DND-41 (cell line): ENCODE data around the gene ADAMTS19.

ENCODE experiments used
- ATAC-seq: fragments of 200-7000 bp; cut with Tn5 transposase; 3 replicates; pipeline ENCODE4 v1.9.1; 2021; ENCODE audit warnings: low read depth; ENCODE audit not compliant: insufficient read depth
- DNase-seq: peaks from one replicate; pipeline ENCODE4 v3.0.0-alpha.2; 2020
- H2AFZ ChIP-seq: 2 replicates; pipeline ENCODE4 v1.6.0; 2012; ENCODE audit warnings: low read depth, low read length
- H3K27ac ChIP-seq: 2 replicates; pipeline ENCODE4 v1.5.1; 2012; ENCODE audit warnings: low read length, inconsistent platforms
- H3K27me3 ChIP-seq: fragments of 200-600 bp; sonication (generic); 2 replicates; pipeline ENCODE4 v1.6.0; 2012; ENCODE audit warnings: low read length, mild to moderate bottlenecking, inconsistent platforms; ENCODE audit not compliant: insufficient read depth, poor library complexity
- H3K36me3 ChIP-seq: 2 replicates; pipeline ENCODE4 v1.5.1; 2012; ENCODE audit warnings: low read length, inconsistent platforms; ENCODE audit not compliant: insufficient read depth
- H3K4me1 ChIP-seq: 2 replicates; pipeline ENCODE4 v1.5.1; 2012; ENCODE audit warnings: mild to moderate bottlenecking, low read length; ENCODE audit not compliant: insufficient read depth
- H3K4me2 ChIP-seq: 2 replicates; pipeline ENCODE4 v1.6.0; 2012; ENCODE audit warnings: mild to moderate bottlenecking, moderate library complexity, low read length, inconsistent platforms; ENCODE audit not compliant: insufficient read depth
- H3K4me3 ChIP-seq, 2 experiments: fragments of 200-600 bp in 1 of 2; shearing (Covaris generic) in 1 of 2; 2 replicates each; pipeline ENCODE4 v1.5.1; 2012 to 2016; ENCODE audit warnings: inconsistent platforms in 2 of 2, low read length in 2 of 2, mild to moderate bottlenecking in 2 of 2, low read depth in 1 of 2, moderate library complexity in 1 of 2
- H3K79me2 ChIP-seq: 2 replicates; pipeline ENCODE4 v1.6.0; 2012; ENCODE audit warnings: low read length, inconsistent platforms; ENCODE audit not compliant: insufficient read depth
- H3K9ac ChIP-seq: 2 replicates; pipeline ENCODE4 v1.6.0; 2012; ENCODE audit warnings: low read depth, mild to moderate bottlenecking, inconsistent platforms, low read length, moderate library complexity
- H3K9me3 ChIP-seq: 2 replicates; pipeline ENCODE4 v1.5.1; 2012; ENCODE audit warnings: low read length, moderate library complexity, mild to moderate bottlenecking, inconsistent platforms; ENCODE audit not compliant: insufficient read depth, severe bottlenecking
- H4K20me1 ChIP-seq: 2 replicates; pipeline ENCODE4 v1.6.0; 2012; ENCODE audit warnings: low read length; ENCODE audit not compliant: insufficient read depth
- EZH2 ChIP-seq: IDR thresholded peaks from 3 replicates; pipeline ENCODE4 v1.6.1; 2012; ENCODE audit warnings: borderline replicate concordance, low read depth, mild to moderate bottlenecking, moderate library complexity, low read length, inconsistent platforms; ENCODE audit not compliant: severe bottlenecking
- TF ChIP-seq, protein P1 (sequence below): IDR thresholded peaks from 2 replicates; pipeline ENCODE4 v1.5.1; 2012; ENCODE audit warnings: borderline replicate concordance, low read length, moderate library complexity, mild to moderate bottlenecking; ENCODE audit not compliant: poor library complexity, severe bottlenecking; ENCODE audit errors: extremely low read depth

Gene ADAMTS19

DNA sequence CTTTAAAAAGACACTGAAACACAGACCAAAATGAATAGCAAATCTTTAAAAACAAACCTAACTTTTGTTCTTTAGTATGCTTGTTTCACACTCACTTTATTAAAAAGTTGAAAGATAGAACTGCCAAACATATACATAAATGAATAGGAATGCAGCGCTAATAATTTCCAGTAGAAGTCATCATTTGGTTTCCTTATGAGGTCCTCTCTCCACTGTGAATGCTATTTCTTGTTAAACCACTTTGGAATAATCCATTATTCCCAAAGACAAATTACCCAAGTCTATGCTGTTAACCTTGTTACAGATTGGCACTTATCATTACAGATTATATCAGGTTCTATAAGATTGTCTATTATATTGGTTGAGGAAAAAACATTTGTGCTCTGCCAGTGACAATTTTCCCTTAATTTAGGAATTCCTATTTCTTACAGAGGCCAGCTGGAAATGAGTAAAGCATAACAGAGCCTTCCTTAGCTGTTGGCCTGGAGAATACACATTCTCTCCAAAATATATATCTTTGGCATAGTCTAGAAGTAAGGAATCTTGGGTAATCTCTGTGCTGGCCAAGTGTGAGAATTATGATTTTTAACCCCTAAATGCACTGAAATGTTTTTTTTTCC lies 258.5 kb downstream of the ADAMTS19 start:
- Histone ChIP-seq H3K4me2 (no peak overlapping the region), H3K79me2 (no peaks in the 10 kb centered on the region), H3K27ac (no peak overlapping the region), H3K27me3 (no peaks in the 10 kb centered on the region), H3K9me3 (no peaks in the 10 kb centered on the region), H2AFZ (no peak overlapping the region), H3K36me3 (no peaks in the 10 kb centered on the region), H3K9ac (no peak overlapping the region), H3K4me1 (no peaks in the 10 kb centered on the region), H3K4me3 (no peak overlapping the region), H4K20me1 (no peaks in the 10 kb centered on the region)
- no peak for DNase-seq
- no peak for ATAC-seq
- no peak for TF ChIP-seq EZH2
- TF ChIP-seq, protein P1, sequence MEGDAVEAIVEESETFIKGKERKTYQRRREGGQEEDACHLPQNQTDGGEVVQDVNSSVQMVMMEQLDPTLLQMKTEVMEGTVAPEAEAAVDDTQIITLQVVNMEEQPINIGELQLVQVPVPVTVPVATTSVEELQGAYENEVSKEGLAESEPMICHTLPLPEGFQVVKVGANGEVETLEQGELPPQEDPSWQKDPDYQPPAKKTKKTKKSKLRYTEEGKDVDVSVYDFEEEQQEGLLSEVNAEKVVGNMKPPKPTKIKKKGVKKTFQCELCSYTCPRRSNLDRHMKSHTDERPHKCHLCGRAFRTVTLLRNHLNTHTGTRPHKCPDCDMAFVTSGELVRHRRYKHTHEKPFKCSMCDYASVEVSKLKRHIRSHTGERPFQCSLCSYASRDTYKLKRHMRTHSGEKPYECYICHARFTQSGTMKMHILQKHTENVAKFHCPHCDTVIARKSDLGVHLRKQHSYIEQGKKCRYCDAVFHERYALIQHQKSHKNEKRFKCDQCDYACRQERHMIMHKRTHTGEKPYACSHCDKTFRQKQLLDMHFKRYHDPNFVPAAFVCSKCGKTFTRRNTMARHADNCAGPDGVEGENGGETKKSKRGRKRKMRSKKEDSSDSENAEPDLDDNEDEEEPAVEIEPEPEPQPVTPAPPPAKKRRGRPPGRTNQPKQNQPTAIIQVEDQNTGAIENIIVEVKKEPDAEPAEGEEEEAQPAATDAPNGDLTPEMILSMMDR, result no peak

DNA sequence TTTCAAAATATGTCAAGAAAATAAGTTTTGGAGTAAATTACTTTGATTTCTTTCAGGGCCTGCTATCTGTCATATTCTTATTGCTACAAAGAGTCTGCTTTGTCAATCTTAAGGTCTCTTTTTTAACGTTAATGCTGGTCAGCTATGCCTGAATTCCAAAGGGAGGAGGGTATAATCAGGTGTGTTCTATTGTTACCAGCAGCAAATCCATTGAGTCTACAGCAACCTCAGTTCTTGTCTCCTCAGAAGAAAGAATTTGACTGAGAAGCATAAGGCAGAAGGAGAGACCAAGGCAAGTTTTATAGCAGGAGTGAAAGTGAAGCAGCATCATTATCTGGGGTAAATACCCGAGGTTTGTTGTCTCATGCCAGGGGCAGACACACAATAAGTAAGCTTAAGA lies 264.1 kb downstream of the ADAMTS19 start:
- Histone ChIP-seq H3K4me3 (no peak overlapping the region), H3K27ac (no peak overlapping the region), H3K9ac (no peak overlapping the region), H4K20me1 (no peaks in the 10 kb centered on the region), H2AFZ (no peak overlapping the region), H3K79me2 (no peaks in the 10 kb centered on the region), H3K36me3 (no peaks in the 10 kb centered on the region), H3K4me1 (no peaks in the 10 kb centered on the region), H3K27me3 (no peaks in the 10 kb centered on the region), H3K9me3 (no peaks in the 10 kb centered on the region), H3K4me2 (no peak overlapping the region)
- ATAC-seq, result no peak
- no peak for DNase-seq
- no peak for TF ChIP-seq EZH2
- TF ChIP-seq, protein P1, result no peak

GRCh38 chr5:129724647-129725046 lies 264.5 kb downstream of the ADAMTS19 start:
- no peak for TF ChIP-seq EZH2
- TF ChIP-seq, protein P1, result no peak
- Histone ChIP-seq H4K20me1 (no peaks in the 10 kb centered on the region), H3K27me3 (no peaks in the 10 kb centered on the region), H3K4me1 (no peaks in the 10 kb centered on the region), H3K4me2 (no peak overlapping the region), H3K9me3 (no peaks in the 10 kb centered on the region), H3K9ac (no peak overlapping the region), H3K4me3 (no peak overlapping the region), H3K79me2 (no peaks in the 10 kb centered on the region), H3K27ac (no peak overlapping the region), H3K36me3 (no peaks in the 10 kb centered on the region), H2AFZ (no peak overlapping the region)
- no peak for DNase-seq
- ATAC-seq, result no peak
